ENCODE results near the gene STT3B. TPM values are rescaled to one million over a fixed set of nuclear protein-coding genes. Genes with fewer than 3 reads are reported as not detected.
A peak's percentile ranks its signal among the peaks of the same experiment; 100 is the strongest.

Gene STT3B
- total and polyA plus RNA-seq, 2 of the 13 experiments (the other 11 are each of a cell fraction or from before 2014, with no cell fraction given): 85.0 to 205 TPM

- TF ChIP-seq ZNF557 (CRISPR knock-in tag; IDR thresholded peaks at IDR 0.05): no peak
- no peak for TF ChIP-seq TRIM22 (IDR thresholded peaks at IDR 0.05)
- TF ChIP-seq PITX1 (CRISPR knock-in tag; IDR thresholded peaks at IDR 0.05): peak; percentile 49; the same call in 1 of the 2 replicates
- peak in 1 of 2 experiments; percentile 42; a peak in 1 of 4 replicates for TF ChIP-seq EP300 (IDR thresholded peaks at IDR 0.05; ENCODE audit: low read depth in 2 of 2, low read length in 2 of 2)
- TF ChIP-seq EP300 (CRISPR knock-in tag; IDR thresholded peaks at IDR 0.05; ENCODE audit: borderline replicate concordance): peak; percentile 40; the same call in 1 of the 2 replicates
- peak; percentile 99 for TF ChIP-seq STAT6 (CRISPR knock-in tag; IDR thresholded peaks at IDR 0.05; ENCODE audit: borderline replicate concordance)
- no peak for TF ChIP-seq TBP (CRISPR knock-in tag; IDR thresholded peaks at IDR 0.05)
- 0 out of 2 replicates have a peak, but pooled peaks have one; percentile 29 for TF ChIP-seq TEF (CRISPR knock-in tag; IDR thresholded peaks at IDR 0.05)
- peak; percentile 59; the same call in 1 of the 2 replicates for TF ChIP-seq JUNB (CRISPR knock-in tag; IDR thresholded peaks at IDR 0.05; ENCODE audit: borderline replicate concordance)
- peak; percentile 96 for TF ChIP-seq MXD1 (CRISPR knock-in tag; IDR thresholded peaks at IDR 0.05)
- TF ChIP-seq ZNF891 (CRISPR knock-in tag; IDR thresholded peaks at IDR 0.05): peak; percentile 94
- TF ChIP-seq CERS6 (CRISPR knock-in tag; IDR thresholded peaks at IDR 0.05): no peak
- no peak for TF ChIP-seq ATF5 (CRISPR knock-in tag; IDR thresholded peaks at IDR 0.05; ENCODE audit: low read depth)
- TF ChIP-seq TFDP1 (CRISPR knock-in tag; IDR thresholded peaks at IDR 0.05; ENCODE audit: borderline replicate concordance): peak; percentile 75; the same call in 1 of the 2 replicates
- TF ChIP-seq ZNF652 (CRISPR knock-in tag; IDR thresholded peaks at IDR 0.05; ENCODE audit: borderline replicate concordance, low read depth): peak; percentile 42; the same call in 1 of the 2 replicates
- no peak for TF ChIP-seq HHEX (CRISPR knock-in tag; IDR thresholded peaks at IDR 0.05)
- TF ChIP-seq SSRP1 (CRISPR knock-in tag; IDR thresholded peaks at IDR 0.05): 0 out of 2 replicates have a peak, but pooled peaks have one; percentile 41
- peak; percentile 34 for TF ChIP-seq SAFB2 (CRISPR knock-in tag; IDR thresholded peaks at IDR 0.05; ENCODE audit: borderline replicate concordance, low read depth)
- peak; percentile 64; the same call in 1 of the 2 replicates for TF ChIP-seq ZNF44 (CRISPR knock-in tag; IDR thresholded peaks at IDR 0.05)
- peak; percentile 87; the same call in 1 of the 2 replicates for TF ChIP-seq ZNF441 (CRISPR knock-in tag; IDR thresholded peaks at IDR 0.05; ENCODE audit: borderline replicate concordance)
- no peak for TF ChIP-seq HOXA7 (CRISPR knock-in tag; IDR thresholded peaks at IDR 0.05)
- no peak; the same call in 1 of the 2 replicates for TF ChIP-seq ZNF136 (CRISPR knock-in tag; IDR thresholded peaks at IDR 0.05; ENCODE audit: low read depth)
Measured at GRCh38 chr3:31531992-31532586, 636 bp upstream of the STT3B start (continued).
